Neutrophil (primary cell): Measurements from ENCODE around the gene UNC50.
A peak's percentile ranks its signal among the peaks of the same experiment; 100 is the strongest.

ENCODE experiments used
- H3K27ac ChIP-seq: fragments of 200-600 bp; sonication (generic); 2 replicates; pipeline ENCODE4 v1.5.1; 2016; ENCODE audit warnings: mild to moderate bottlenecking, moderate library complexity
- H3K27me3 ChIP-seq: fragments of 200-600 bp; sonication (generic); 2 replicates; pipeline ENCODE4 v1.6.0; 2016; ENCODE audit warnings: mild to moderate bottlenecking
- H3K36me3 ChIP-seq: fragments of 200-600 bp; sonication (generic); 2 replicates; pipeline ENCODE4 v1.5.1; 2017
- H3K4me1 ChIP-seq, 2 experiments: fragments of 200-600 bp in 1 of 2; sonication (generic) in 1 of 2; 1 replicate in 1 of 2; 2 replicates in 1 of 2; pipeline versions ENCODE4 v1.5.1 to v1.6.1; 2013 to 2016; ENCODE audit warnings: low read depth in 1 of 2, low read length in 1 of 2, mild to moderate bottlenecking in 1 of 2, moderate library complexity in 1 of 2; ENCODE audit not compliant: control insufficient read depth in 1 of 2, insufficient read depth in 1 of 2
- H3K4me3 ChIP-seq, 2 experiments: fragments of 200-600 bp in 1 of 2; sonication (generic) in 1 of 2; 1 replicate in 1 of 2; 2 replicates in 1 of 2; pipeline ENCODE4 v1.5.1; 2013 to 2016; ENCODE audit warnings: low read depth in 1 of 2, low read length in 1 of 2, mild to moderate bottlenecking in 1 of 2, moderate library complexity in 1 of 2
- H3K9me3 ChIP-seq: fragments of 200-600 bp; sonication (generic); 2 replicates; pipeline ENCODE4 v1.5.1; 2016
- TF ChIP-seq, protein P1 (sequence below): fragments of 200-600 bp; sonication (generic); IDR thresholded peaks from 2 replicates; pipeline ENCODE4 v1.5.1; 2016; ENCODE audit warnings: antibody characterized with exemption

UNC50 gene

DNA sequence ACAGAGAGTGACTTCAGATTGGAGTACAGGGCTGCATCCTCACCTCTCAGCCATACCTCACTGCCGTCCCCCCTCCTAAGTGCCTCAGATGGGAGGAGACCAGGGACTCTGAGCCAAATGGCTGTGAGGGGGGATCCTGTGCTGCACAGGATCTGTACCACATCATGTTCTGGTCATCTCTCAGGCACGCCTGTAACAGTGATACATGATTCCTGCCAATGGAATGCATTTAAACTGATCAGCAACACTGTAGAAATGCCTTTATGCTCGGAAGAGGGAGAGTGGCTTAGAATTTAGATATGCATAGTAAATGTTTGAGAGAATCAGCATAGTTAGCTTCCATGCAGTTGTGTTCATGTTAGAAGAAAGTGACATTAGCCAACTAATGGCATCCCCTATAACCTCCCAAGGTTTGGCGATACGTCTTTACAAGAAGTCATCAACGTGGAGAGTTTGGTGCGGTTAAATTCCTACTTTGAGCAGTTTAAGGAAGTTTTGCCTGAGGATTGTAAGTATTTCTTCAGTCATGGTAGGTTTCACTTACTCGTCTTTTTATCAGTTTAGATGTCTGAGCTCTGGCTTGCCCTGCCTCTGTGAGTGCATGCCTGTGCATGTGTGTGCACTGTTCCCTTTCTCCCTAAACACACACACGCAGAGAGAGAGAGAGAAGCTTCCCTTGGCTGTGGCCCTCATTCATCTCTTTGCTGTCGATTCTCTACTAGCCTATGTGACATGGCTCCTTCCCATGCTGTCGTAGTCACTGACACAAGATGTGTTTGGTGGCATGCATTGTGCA, 40.0 kb upstream of the UNC50 start:
- no peak overlapping the region for H3K4me3 ChIP-seq
- no peaks in the 10 kb centered on the region for H3K27me3 ChIP-seq
- peaks cover 0 to 3% of the 10 kb centered on the region in 2 experiments for H3K4me1 ChIP-seq
- peaks cover 100% of the 10 kb centered on the region for H3K36me3 ChIP-seq
- H3K27ac ChIP-seq, result no peak overlapping the region
- no peaks in the 10 kb centered on the region for H3K9me3 ChIP-seq
- TF ChIP-seq, protein P1, sequence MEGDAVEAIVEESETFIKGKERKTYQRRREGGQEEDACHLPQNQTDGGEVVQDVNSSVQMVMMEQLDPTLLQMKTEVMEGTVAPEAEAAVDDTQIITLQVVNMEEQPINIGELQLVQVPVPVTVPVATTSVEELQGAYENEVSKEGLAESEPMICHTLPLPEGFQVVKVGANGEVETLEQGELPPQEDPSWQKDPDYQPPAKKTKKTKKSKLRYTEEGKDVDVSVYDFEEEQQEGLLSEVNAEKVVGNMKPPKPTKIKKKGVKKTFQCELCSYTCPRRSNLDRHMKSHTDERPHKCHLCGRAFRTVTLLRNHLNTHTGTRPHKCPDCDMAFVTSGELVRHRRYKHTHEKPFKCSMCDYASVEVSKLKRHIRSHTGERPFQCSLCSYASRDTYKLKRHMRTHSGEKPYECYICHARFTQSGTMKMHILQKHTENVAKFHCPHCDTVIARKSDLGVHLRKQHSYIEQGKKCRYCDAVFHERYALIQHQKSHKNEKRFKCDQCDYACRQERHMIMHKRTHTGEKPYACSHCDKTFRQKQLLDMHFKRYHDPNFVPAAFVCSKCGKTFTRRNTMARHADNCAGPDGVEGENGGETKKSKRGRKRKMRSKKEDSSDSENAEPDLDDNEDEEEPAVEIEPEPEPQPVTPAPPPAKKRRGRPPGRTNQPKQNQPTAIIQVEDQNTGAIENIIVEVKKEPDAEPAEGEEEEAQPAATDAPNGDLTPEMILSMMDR, result no peak

DNA sequence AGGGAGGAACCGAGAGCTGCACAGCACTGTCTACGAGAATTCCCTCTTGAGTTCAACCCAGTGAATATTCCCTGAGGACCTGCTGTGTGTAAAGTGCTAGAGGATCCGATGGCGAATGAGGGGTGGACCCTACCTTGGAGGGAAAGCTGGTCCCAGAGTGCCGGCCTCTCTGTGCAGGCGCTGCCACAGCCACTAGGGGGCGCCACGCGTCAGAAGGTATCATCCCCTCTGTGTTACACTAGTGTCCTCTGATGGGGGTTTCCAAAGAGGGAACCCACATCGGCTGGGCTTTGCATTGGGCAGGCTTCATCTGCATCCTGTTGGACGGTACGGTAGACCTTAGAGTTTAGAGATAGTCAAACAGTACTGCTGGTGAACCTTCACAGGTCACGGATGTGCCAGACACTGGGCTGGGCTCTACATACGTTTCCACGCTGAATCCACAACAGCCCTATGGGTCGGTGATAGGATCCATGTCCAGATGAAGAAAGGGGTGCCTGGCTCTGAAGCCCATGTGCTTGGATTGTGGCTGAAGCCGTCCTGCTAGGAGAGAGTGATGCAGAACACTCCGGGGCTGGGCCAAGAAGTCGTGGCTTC, 39.1 kb upstream of the UNC50 start:
- Histone ChIP-seq H3K36me3 (peaks cover 100% of the 10 kb centered on the region), H3K9me3 (no peaks in the 10 kb centered on the region), H3K4me3 (no peak overlapping the region), H3K27ac (no peak overlapping the region), H3K4me1 (peaks cover 0 to 3% of the 10 kb centered on the region in 2 experiments), H3K27me3 (no peaks in the 10 kb centered on the region)
- TF ChIP-seq, protein P1, result peak; percentile 85

DNA sequence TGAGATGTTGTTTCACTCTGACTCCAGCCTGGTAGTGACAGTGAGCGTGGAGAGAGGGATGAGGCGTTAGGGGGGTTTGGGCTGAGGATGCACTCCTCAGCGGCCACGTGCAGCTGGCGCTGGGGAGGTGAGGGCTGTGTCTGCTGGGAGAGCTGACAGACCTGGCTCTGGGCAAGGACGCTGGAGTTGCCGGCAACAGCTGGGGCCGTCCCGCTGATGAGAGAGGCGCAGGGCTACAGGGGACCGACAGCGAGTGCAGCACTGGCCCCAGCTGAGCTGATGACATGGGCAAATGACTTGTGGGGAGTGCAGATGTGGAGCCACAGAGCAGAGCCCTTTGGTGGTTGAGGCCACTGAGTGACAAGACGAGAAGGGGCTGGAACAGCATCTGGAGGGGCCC, 38.5 kb upstream of the UNC50 start:
- no peaks in the 10 kb centered on the region for H3K9me3 ChIP-seq
- TF ChIP-seq, protein P1, result no peak
- H3K36me3 ChIP-seq, result peaks cover 100% of the 10 kb centered on the region
- H3K4me3 ChIP-seq, result no peak overlapping the region
- no peak overlapping the region for H3K27ac ChIP-seq
- peaks cover 0 to 1% of the 10 kb centered on the region in 2 experiments for H3K4me1 ChIP-seq
- H3K27me3 ChIP-seq, result no peaks in the 10 kb centered on the region

DNA sequence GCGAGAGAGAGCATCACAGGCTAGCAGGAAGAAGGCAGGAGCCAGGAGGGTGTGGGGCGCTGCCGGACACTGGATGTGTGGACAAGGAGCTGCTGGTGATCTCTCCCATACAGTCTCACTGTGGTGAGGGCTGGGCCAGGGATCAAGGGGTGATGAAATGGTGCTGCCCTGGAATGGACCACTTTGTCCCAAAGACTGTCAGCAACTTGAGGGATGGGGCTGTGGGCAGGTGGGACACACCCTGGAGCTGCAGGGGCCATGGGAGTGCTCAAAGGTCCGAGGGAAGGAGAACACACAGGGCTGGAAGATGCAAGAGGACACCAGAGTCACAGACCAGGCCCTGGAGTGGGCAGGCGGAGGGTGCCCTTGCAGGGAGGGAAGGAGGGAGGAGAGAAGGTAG, 38.0 kb upstream of the UNC50 start:
- Histone ChIP-seq H3K4me3 (no peak overlapping the region), H3K27ac (no peak overlapping the region), H3K4me1 (no peaks in the 10 kb centered on the region), H3K9me3 (no peaks in the 10 kb centered on the region), H3K36me3 (peaks cover 100% of the 10 kb centered on the region), H3K27me3 (no peaks in the 10 kb centered on the region)
- TF ChIP-seq, protein P1, result no peak

DNA sequence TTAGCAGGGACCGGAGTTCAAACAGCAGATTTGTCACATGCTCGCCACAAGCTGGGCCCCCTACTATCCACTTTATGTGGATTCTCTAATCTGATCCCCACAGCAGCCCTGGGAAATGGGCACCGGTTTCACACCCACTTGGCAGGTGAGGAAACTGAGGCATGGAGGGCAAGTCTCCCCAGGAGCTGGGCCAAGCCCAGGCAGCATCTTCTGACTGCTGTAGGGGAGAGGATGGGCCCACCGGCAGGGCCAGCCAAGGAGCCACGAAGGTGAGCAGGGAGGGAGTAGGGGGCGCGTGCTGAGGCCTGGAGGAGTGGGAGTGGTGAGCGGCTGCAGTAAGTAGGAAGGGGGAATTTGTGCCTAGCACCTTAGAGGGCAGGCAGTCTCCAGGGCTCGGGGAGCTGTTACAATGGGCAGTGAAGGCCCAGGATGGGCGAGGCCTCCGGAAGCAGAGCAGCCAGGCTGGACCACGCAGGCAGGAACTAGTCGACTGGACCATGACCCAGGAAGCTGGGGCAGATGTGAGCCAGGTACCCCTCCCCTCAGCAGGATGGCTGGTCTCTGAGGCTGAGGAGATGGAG, 37.2 kb upstream of the UNC50 start:
- Histone ChIP-seq H3K36me3 (peaks cover 100% of the 10 kb centered on the region), H3K4me3 (no peak overlapping the region)
- TF ChIP-seq, protein P1, result no peak

More for the DNA sequence above, 37.2 kb upstream of the UNC50 start:
- Histone ChIP-seq H3K27me3 (no peaks in the 10 kb centered on the region), H3K9me3 (no peaks in the 10 kb centered on the region), H3K27ac (no peak overlapping the region), H3K4me1 (no peaks in the 10 kb centered on the region)
